Lower leg skin (tissue), 4 donors: ENCODE results near the gene TLE3. TPM values are rescaled to one million over a fixed set of nuclear protein-coding genes. Genes with fewer than 3 reads are reported as not detected.

ENCODE experiments used
- DNase-seq, 2 donors: peaks; one replicate each; pipeline ENCODE4 v3.0.0-alpha.2; 2019; ENCODE audit warnings: low spot score in 2 of 2
- H3K4me3 ChIP-seq: fragments of 200-600 bp; sonication (generic); 2 replicates; pipeline ENCODE4 v1.5.1; 2017; ENCODE audit warnings: mild to moderate bottlenecking, low read depth; ENCODE audit not compliant: poor library complexity, severe bottlenecking
- POLR2A ChIP-seq, 2 donors: fragments of 450-650 bp; IDR thresholded peaks; one replicate each; pipeline ENCODE4 v1.6.1; 2016 to 2017; ENCODE audit warnings: antibody characterized with exemption in 2 of 2, mild to moderate bottlenecking in 1 of 2, moderate library complexity in 1 of 2
- WGBS, 2 donors: methylation state at CpG; one replicate each; pipeline ENCODE4 v1.1.5; 2018; 5-methylcytosine and 5-hydroxymethylcytosine counted together
- intact Hi-C: fragments of 100-400 bp; cut with DNase I; formaldehyde crosslinking; loops from one replicate; pipeline ENCODE4 v1.15.0; 2023; ENCODE audit warnings: low total_unique reads
- total RNA-seq, 4 donors: library from RNA; depleted of rRNA; stranded (reverse); fragments of >200 nt; gene quantifications; one replicate each; pipeline ENCODE4 v1.1.0, GENCODE V29; 2016
- TF ChIP-seq, protein P1 (sequence below), 3 donors: fragments of 450-650 bp; IDR thresholded peaks; one replicate each; pipeline ENCODE4 v1.5.1; 2016; ENCODE audit warnings: antibody characterized with exemption in 3 of 3, mild to moderate bottlenecking in 3 of 3, moderate library complexity in 2 of 3

The TLE3 gene
- total RNA-seq, 4 donors from 2014 or later = 95.7 to 136 (median 124) TPM

DNA sequence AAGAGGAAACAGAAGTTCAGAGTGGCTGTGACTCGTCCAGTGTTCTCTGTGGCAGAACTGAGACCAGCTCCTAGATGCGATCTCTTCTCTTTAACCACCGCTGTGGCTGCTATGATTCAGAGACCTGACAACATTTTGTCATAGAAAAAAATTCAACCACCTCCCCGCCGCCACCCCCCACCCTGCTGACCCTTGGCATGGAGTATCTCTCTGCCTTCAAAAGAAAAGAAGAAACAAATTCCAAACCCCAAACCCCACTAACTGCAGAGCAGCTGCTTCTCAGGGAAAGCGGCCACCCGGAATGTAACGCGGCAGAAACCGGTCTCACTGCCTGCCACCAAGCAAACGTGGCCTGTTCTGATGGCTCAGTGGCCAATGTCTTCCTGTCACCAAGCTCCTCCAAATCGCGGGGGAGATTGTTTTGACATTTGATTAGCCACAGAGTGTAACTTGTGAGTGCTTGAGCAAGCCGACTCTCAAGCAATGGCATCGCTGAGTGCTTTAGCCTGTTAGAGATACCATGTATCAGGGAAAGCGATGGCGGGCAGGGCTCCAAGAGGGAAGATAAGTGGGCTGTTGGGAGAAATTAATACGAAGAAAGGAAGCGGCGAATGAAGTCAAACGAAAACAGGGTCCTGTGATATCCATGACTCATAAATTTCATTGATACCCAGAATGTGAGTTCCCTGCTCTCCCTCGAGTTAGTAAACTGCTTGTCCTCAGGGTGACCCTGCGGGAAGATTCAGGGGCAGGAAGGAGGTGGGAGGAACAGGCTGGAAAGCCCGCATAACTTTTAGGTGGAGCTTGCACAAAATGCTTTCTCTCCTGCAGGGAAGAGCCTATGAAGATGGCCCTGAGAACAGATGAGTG, 44.8 kb upstream of the TLE3 start:
- intact Hi-C loops = no loop called here
- no peak overlapping the region for H3K4me3 ChIP-seq
- WGBS, 2 donors = 75 to 79% methylated on average over 24 of the region's 24 CpGs
- TF ChIP-seq POLR2A (IDR thresholded peaks at IDR 0.05) = no peak
- TF ChIP-seq, protein P1, sequence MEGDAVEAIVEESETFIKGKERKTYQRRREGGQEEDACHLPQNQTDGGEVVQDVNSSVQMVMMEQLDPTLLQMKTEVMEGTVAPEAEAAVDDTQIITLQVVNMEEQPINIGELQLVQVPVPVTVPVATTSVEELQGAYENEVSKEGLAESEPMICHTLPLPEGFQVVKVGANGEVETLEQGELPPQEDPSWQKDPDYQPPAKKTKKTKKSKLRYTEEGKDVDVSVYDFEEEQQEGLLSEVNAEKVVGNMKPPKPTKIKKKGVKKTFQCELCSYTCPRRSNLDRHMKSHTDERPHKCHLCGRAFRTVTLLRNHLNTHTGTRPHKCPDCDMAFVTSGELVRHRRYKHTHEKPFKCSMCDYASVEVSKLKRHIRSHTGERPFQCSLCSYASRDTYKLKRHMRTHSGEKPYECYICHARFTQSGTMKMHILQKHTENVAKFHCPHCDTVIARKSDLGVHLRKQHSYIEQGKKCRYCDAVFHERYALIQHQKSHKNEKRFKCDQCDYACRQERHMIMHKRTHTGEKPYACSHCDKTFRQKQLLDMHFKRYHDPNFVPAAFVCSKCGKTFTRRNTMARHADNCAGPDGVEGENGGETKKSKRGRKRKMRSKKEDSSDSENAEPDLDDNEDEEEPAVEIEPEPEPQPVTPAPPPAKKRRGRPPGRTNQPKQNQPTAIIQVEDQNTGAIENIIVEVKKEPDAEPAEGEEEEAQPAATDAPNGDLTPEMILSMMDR (IDR thresholded peaks at IDR 0.05) = no peak
- DNase-seq = no peak

DNA sequence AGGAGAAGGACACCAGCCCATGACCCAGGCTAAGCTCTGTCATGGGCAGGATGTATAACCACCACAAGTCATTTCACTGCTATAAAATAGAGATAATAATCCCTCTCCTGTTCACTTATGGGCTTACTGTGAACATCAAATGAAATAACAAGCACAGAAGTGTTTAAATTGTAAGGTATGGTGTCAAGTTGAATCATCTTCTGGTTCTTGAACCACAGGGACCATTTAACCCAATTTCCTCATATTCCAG, 44.3 kb upstream of the TLE3 start:
- no peak overlapping the region for H3K4me3 ChIP-seq
- intact Hi-C loops = no loop called here
- no peak for DNase-seq
- TF ChIP-seq POLR2A (IDR thresholded peaks at IDR 0.05) = no peak
- TF ChIP-seq, protein P1 (IDR thresholded peaks at IDR 0.05) = no peak

DNA sequence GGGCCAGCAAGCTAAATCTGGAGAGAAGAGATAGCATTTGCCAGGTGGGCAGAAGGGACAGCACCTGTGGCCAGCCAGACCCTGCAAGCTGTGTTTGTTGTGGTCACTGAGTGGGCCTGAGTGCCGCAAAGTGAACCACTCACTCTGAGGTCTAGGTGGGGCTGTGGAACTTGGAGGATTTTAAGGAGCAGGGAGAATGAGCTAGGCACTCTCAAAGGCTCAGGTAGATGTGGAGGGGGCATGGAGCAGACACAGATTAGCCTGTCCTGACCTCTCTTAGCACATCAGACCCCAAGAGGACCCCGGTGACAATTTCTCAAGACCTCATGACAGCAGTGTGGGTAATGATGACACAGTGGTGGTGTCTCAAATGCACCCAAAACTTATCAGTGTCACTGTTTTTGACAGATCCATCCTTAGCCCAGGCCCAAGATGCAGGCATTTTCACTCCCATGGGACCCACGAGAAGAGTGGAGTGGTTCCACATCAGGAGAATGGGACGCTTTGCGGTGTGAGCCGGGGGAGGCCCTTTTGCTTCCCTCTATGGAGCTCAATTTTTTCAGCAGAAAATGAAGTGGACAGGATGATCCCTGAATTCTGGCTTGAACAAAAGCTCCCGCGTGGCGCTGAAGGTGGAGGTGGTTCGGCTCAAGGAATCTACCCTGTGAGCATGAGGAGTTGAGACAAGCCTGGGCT, 43.8 kb upstream of the TLE3 start:
- intact Hi-C loops = no loop called here
- H3K4me3 ChIP-seq = no peak overlapping the region
- TF ChIP-seq, protein P1 (IDR thresholded peaks at IDR 0.05) = no peak
- TF ChIP-seq POLR2A (IDR thresholded peaks at IDR 0.05) = no peak
- 91 to 93% methylated on average over 10 of the region's 10 CpGs for WGBS, 2 donors
- no peak for DNase-seq

DNA sequence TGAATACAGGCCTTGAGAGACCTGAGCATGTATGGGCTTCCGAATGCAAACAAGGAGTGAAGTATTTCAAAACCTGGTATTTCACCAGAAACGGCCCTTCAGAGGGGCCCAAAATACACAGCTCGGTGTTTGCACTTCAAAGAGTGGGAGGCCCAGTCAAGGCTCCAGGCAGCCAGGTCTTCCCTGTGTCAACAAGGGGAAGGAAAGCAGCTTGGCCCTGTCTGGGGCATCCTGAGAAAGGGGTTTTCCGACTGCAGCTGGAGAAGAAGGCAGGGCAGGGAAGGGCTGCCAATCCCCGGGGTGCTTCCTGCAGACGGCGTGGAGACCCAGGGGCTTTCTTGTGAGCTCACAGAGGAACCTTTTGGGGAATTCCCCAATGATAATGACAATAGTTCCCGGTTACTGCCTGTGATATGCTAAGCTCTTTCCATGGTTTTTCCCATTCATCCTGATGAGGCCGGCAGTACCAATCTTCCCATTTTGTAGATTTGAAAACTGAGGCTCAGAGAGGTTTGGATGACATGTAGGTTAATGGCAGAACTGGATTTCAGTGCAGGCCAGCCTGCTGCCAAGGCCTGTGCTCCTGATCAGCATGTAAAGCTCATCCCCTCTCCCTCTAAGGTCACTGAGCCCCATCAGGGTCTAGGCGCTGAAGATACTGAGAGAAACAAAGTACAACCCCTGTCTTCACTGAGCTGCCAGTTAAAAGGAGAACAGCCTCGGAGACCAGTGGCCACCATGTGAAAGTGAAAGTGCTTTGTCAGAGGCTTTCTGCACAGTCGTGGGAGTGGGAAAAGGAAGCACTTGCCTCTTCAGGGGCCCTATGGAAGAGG, 43.0 kb upstream of the TLE3 start:
- H3K4me3 ChIP-seq = no peak overlapping the region
- TF ChIP-seq, protein P1 (IDR thresholded peaks at IDR 0.05) = no peak
- TF ChIP-seq POLR2A (IDR thresholded peaks at IDR 0.05) = no peak
- intact Hi-C loops = no loop called here
- no peak for DNase-seq
- WGBS, 2 donors = 27 to 33% methylated on average over 12 of the region's 12 CpGs

DNA sequence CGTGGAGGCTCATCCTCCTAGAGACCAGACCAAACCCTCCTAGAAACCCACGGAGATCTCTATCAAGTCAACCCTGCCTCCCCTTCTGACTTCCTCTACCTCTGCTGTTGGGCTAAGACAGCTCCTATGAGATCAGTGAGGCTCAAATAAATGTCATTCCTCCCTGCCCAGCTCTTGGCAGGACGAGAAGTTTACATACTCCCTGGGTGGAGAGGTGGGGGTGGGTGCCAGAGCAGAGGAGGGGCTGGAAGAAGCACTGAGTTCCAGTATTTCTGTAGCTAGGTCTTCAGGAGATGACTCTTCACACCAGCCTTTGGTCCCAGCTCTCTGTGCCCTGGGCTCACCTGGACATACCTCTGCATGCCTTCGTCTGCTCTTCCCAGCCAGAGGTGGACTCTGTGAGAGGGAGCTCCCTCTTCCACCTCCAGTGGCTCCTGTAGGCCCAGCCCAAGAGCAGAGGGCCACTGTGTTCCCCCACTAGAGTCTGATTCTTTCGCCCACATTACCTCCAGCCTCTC, 42.4 kb upstream of the TLE3 start:
- WGBS, 2 donors = 78 to 96% methylated on average over 4 to 5 of the region's 5 CpGs
- intact Hi-C loops = no loop called here
- no peak overlapping the region for H3K4me3 ChIP-seq
- TF ChIP-seq, protein P1 (IDR thresholded peaks at IDR 0.05) = no peak
- no peak for TF ChIP-seq POLR2A (IDR thresholded peaks at IDR 0.05)
- no peak for DNase-seq
